Mucosa of stomach (tissue), 1 donor: ENCODE data around the gene SLC22A7.
A peak's percentile ranks its signal among the peaks of the same experiment; 100 is the strongest.

ENCODE experiments used
- H3K27me3 ChIP-seq: one replicate; pipeline ENCODE4 v1.7.0; 2013; ENCODE audit warnings: mild to moderate bottlenecking, low read length; ENCODE audit not compliant: control insufficient read depth, insufficient read depth
- H3K36me3 ChIP-seq: one replicate; pipeline ENCODE4 v1.7.0; 2013; ENCODE audit warnings: low read length; ENCODE audit not compliant: control insufficient read depth, insufficient read depth
- H3K4me1 ChIP-seq: one replicate; pipeline ENCODE4 v1.7.0; 2013; ENCODE audit warnings: mild to moderate bottlenecking, low read length; ENCODE audit not compliant: control insufficient read depth, insufficient read depth
- H3K4me3 ChIP-seq: one replicate; pipeline ENCODE4 v1.7.0; 2013; ENCODE audit warnings: low read length
- H3K9ac ChIP-seq: one replicate; pipeline ENCODE4 v1.7.0; 2013; ENCODE audit warnings: mild to moderate bottlenecking, low read length, moderate library complexity
- H3K9me3 ChIP-seq: one replicate; pipeline ENCODE4 v1.7.0; 2013; ENCODE audit warnings: mild to moderate bottlenecking, low read length, moderate library complexity; ENCODE audit not compliant: control insufficient read depth
- donor health status: Pancreatic carcinoma.

The SLC22A7 gene

GRCh38 chr6:43269273-43270007, 28.6 kb upstream of the SLC22A7 start:
- H3K36me3 ChIP-seq: no peaks in the 10 kb centered on the region
- no peaks in the 10 kb centered on the region for H3K27me3 ChIP-seq
- peak overlapping the region; percentile 29 for H3K9ac ChIP-seq
- no peaks in the 10 kb centered on the region for H3K9me3 ChIP-seq
- peaks cover 47% of the 10 kb centered on the region for H3K4me1 ChIP-seq
- H3K4me3 ChIP-seq: peak overlapping the region; percentile 9

GRCh38 chr6:43271103-43271815, 26.8 kb upstream of the SLC22A7 start:
- no peaks in the 10 kb centered on the region for H3K36me3 ChIP-seq
- H3K4me3 ChIP-seq: no peak overlapping the region
- H3K9me3 ChIP-seq: no peaks in the 10 kb centered on the region
- no peak overlapping the region for H3K9ac ChIP-seq
- H3K27me3 ChIP-seq: no peaks in the 10 kb centered on the region
- peaks cover 62% of the 10 kb centered on the region for H3K4me1 ChIP-seq

GRCh38 chr6:43271944-43272343, 26.1 kb upstream of the SLC22A7 start:
- Histone ChIP-seq H3K4me1 (peaks cover 69% of the 10 kb centered on the region), H3K27me3 (no peaks in the 10 kb centered on the region), H3K36me3 (no peaks in the 10 kb centered on the region), H3K4me3 (no peak overlapping the region), H3K9ac (no peak overlapping the region), H3K9me3 (no peaks in the 10 kb centered on the region)

GRCh38 chr6:43273707-43274106, 24.4 kb upstream of the SLC22A7 start:
- Histone ChIP-seq H3K9me3 (no peaks in the 10 kb centered on the region), H3K9ac (no peak overlapping the region), H3K4me3 (no peak overlapping the region), H3K27me3 (no peaks in the 10 kb centered on the region), H3K36me3 (no peaks in the 10 kb centered on the region), H3K4me1 (peaks cover 66% of the 10 kb centered on the region)

DNA sequence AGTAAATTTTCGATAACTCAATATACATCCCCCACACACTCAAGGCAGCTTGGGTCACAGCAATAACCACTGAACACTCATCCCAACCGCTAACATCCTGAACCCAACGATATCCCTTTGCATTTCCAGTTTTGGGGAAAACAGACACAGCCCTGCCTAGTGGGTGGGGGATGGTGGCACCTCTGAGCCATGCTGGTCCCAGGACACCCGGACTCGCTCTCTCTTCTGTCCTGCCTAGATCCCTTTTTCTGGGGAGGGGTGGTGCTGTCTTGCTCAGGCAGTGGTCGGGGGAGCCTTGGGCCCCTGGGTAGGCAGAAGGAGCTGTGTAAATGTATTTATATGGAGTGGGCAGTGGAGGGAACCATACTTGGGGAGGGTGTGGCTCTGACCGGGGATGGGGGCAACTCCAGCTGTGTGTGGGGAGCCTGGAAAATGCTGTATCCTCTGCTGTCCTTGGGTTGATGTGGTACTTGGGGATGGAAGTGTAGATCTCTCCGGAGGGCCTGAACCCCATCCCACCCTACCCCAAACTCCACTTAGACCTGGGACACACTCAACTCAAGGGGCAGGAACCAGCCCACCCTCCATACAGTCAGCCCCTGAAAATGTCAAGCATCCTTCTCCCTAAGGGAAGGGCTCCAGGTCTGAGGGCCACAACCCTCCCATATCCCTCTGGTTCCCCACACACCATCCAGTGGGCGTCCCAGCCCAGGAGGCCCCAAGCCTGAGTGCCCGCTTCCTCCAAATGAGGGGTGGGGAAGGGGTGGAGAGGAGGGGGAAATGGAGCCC, 23.7 kb upstream of the SLC22A7 start:
- no peaks in the 10 kb centered on the region for H3K9me3 ChIP-seq
- H3K36me3 ChIP-seq: no peaks in the 10 kb centered on the region
- H3K4me1 ChIP-seq: peaks cover 60% of the 10 kb centered on the region
- H3K27me3 ChIP-seq: no peaks in the 10 kb centered on the region
- H3K9ac ChIP-seq: no peak overlapping the region
- H3K4me3 ChIP-seq: no peak overlapping the region

- Histone ChIP-seq H3K4me3 (no peak overlapping the region), H3K4me1 (peaks cover 53% of the 10 kb centered on the region), H3K27me3 (no peaks in the 10 kb centered on the region), H3K9ac (peak overlapping the region; percentile 50), H3K36me3 (no peaks in the 10 kb centered on the region), H3K9me3 (no peaks in the 10 kb centered on the region)
Observed at GRCh38 chr6:43274916-43275597, 23.0 kb upstream of the SLC22A7 start.

- Histone ChIP-seq H3K9me3 (no peaks in the 10 kb centered on the region), H3K4me1 (peaks cover 45% of the 10 kb centered on the region), H3K36me3 (no peaks in the 10 kb centered on the region), H3K27me3 (no peaks in the 10 kb centered on the region), H3K4me3 (no peak overlapping the region), H3K9ac (no peak overlapping the region)
Observed at GRCh38 chr6:43275801-43276576, 22.1 kb upstream of the SLC22A7 start.

DNA sequence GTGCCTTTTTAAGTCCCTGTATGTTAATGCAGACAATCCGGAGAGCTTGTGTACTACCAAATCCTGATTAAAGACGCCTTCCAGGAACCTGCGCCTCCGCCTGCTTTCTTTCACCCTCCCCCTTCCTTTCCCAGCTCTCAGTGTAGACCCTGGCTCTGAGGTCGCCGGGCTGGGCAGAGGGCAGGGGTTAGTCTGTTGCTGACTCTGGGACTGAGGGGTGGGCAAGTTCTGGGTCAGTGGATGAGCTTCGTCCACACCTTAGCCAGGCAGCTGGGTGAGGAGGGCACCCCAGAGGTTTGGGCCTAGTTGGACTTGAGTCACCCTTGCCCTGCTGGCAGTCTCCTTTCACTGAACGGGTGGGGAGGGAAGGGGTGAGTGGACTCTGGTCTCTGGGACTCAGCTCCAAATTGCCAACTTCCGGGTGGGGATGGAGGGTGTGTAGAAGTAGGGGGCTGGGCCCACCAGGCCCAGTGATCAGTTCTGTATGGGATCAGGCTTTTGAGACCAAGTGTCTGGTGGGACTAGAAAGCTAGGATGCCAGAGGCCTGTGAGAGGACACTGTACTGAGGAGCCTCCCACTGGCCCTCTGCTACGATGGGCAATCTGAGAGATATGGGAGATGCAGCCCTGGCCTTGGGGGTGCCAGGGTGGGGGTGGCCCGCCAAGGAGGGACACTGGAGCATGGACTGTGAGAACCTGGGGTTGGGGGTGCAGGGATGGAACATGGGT, 21.3 kb upstream of the SLC22A7 start:
- Histone ChIP-seq H3K9ac (peak overlapping the region; percentile 15), H3K36me3 (no peaks in the 10 kb centered on the region), H3K4me3 (no peak overlapping the region), H3K27me3 (no peaks in the 10 kb centered on the region), H3K4me1 (peaks cover 45% of the 10 kb centered on the region), H3K9me3 (no peaks in the 10 kb centered on the region)

DNA sequence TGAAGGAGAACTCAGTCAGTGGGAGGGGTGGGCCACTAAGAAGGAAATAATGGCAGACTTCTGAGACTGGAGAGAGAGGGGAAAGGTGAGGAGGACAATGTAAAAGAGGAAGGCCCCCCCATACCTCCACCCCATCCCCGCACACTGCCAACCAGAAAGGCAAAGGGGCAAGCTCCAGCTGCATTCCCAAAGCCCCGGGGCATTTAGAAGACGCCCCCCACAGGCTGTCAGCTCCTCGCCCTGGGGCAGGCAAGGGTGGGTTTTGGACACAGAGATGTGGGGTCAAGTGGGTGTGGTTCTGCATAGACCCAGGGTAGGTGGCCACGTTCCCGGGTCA, 20.8 kb upstream of the SLC22A7 start:
- Histone ChIP-seq H3K27me3 (peaks cover 2% of the 10 kb centered on the region), H3K4me3 (no peak overlapping the region), H3K9ac (peak overlapping the region; percentile 15)

DNA sequence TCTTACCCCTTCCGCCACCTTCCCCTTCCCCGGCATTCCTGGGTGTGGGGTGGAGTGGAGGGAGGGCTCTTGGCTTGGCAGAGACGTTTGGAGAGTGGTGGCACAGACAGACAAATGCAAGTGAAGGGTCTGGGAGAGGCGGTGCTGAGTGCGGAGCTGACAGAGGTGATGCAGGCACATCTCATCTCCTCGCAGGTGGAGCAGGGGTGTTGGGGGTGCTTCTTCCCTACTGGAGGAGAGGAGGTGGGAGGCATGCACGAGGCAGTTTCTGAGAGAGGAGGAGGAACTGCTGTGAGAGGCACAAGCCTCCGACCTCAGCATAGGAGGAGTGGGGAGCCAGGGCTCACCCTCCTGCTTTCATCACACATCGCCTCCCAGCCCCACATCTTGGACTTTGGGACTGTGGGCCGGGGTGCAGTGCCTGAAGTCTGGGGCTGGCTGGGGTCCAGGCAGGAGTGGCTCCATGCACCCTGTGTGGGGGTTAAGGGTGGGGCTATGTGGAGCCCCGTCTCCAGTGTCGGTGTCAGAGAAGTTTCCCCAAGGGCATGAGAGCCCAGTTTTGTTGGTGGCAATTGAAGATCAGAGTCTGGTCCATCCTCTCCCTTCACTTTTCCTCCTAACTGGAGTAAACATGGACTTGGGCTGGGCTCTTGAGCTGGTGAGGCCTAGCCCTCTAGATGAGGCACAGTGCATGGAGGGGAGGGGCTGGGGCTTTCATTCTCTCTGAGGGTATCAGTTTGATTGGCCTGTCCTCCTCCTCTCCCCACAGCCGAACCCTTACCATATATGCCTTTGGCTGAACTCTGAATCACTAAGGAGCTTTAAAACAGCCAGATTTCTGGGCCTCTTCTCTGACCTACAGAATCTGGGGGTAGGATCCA, 20.2 kb upstream of the SLC22A7 start:
- H3K36me3 ChIP-seq: no peaks in the 10 kb centered on the region
- no peaks in the 10 kb centered on the region for H3K9me3 ChIP-seq
- no peak overlapping the region for H3K4me3 ChIP-seq
- H3K27me3 ChIP-seq: peaks cover 3% of the 10 kb centered on the region
- H3K4me1 ChIP-seq: peaks cover 45% of the 10 kb centered on the region
- no peak overlapping the region for H3K9ac ChIP-seq

More for the DNA sequence above, 20.8 kb upstream of the SLC22A7 start:
- H3K36me3 ChIP-seq: no peaks in the 10 kb centered on the region
- H3K9me3 ChIP-seq: no peaks in the 10 kb centered on the region
- peaks cover 45% of the 10 kb centered on the region for H3K4me1 ChIP-seq
